ENCODE measurements around the gene CD200R1.
A peak's percentile ranks its signal among the peaks of the same experiment; 100 is the strongest.

CD200R1 gene, protein sequence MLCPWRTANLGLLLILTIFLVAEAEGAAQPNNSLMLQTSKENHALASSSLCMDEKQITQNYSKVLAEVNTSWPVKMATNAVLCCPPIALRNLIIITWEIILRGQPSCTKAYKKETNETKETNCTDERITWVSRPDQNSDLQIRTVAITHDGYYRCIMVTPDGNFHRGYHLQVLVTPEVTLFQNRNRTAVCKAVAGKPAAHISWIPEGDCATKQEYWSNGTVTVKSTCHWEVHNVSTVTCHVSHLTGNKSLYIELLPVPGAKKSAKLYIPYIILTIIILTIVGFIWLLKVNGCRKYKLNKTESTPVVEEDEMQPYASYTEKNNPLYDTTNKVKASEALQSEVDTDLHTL

GRCh38 chr3:112974894-112975293, at the start of gene CD200R1:
TSS of gene CD200R1 (minus strand) at chr3:112975103. CDS start at chr3:112974857, 246 bp downstream.
- peak within 1 kb of the TSS; percentile 90; the same call in 1 of the 2 replicates for H3K4me3 ChIP-seq (ENCODE audit: low read length)

GRCh38 chr3:113021471-113021870, 46.6 kb upstream of the CD200R1 start:
- H3K4me3 ChIP-seq (ENCODE audit: low read length), result no peak overlapping the region
- TF ChIP-seq ZNF274 (IDR thresholded peaks at IDR 0.05; ENCODE audit: low read depth, low read length), result no peak

More at GRCh38 chr3:112974894-112975293, at the start of gene CD200R1:
- TF ChIP-seq ZNF274 (IDR thresholded peaks at IDR 0.05; ENCODE audit: low read depth, low read length), result no peak

DNA sequence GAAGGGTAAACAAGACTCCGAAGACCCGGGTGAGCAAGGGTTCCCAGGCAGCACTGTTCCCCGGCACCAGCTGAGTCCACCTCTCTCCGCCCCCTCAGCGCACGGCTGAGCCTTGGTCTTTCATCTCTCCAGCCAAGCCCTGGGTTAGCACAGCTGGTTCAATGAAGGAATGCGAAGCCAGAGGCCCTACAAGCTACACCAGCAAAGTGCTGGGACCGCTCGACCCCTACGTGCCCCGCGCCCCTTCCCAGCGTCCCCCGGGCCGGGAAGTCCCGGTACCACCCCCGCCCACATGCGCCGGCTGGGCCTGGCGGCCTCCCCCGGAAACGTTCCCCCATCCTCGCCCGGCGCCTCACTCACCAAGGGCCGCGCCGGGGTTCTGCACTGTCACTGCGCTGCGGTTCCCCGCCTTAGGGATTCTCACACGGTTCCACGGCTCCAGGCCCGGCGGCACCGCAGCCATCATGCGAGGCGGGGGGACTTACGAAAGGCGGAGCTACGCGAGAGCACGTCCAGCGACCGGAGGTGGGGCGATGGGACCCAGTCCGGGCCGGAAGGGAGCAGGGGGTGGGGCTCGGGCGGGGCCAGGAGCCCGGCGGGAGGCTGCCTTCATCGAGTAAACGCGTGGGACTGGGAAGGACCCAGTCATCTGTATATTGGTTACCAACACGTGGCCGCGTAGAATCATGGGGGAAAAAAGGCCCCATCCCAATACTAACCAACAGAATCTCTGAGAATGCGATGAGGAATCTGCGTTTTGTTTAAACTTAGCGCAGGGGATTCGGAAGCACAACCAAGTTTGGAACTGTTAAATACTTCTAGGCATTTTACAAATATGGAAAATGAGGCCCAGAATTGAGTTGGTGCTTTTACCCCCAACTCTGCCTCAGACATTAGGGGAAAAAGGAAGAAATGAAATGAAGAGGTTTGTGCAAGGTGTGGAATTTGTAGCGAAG, 44.6 kb upstream of the CD200R1 start:
- peak overlapping the region; percentile 67 for H3K4me3 ChIP-seq (ENCODE audit: low read length)
- no peak for TF ChIP-seq ZNF274 (IDR thresholded peaks at IDR 0.05; ENCODE audit: low read depth, low read length)

GRCh38 chr3:113018536-113019181, 43.8 kb upstream of the CD200R1 start:
- H3K4me3 ChIP-seq (ENCODE audit: low read length), result peak overlapping the region; percentile 67
- no peak for TF ChIP-seq ZNF274 (IDR thresholded peaks at IDR 0.05; ENCODE audit: low read depth, low read length)

DNA sequence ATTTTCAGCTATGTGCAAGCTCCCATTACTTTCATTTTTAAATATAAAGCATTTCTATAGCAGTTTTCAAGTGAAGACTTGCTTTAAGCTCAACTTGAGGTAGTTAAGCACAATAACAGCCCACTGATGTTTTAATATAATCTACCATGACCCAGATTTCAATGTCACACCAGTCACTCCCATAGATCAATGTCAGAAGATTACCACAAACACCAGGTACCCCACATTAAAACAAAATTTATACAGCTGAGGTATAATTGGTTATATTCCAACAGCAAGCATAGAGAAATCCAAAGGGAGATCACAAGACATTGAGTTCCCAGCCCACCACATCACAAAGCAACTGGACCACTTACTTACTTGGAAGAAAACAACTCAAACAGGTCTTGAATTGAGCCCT, 38.7 kb upstream of the CD200R1 start:
- H3K4me3 ChIP-seq (ENCODE audit: low read length), result no peak overlapping the region
- no peak for TF ChIP-seq ZNF274 (IDR thresholded peaks at IDR 0.05; ENCODE audit: low read depth, low read length)

- no peak for TF ChIP-seq ZNF274 (IDR thresholded peaks at IDR 0.05; ENCODE audit: low read depth, low read length)
- H3K4me3 ChIP-seq (ENCODE audit: low read length), result no peak overlapping the region
Measured at GRCh38 chr3:113008117-113008516, 33.2 kb upstream of the CD200R1 start.

DNA sequence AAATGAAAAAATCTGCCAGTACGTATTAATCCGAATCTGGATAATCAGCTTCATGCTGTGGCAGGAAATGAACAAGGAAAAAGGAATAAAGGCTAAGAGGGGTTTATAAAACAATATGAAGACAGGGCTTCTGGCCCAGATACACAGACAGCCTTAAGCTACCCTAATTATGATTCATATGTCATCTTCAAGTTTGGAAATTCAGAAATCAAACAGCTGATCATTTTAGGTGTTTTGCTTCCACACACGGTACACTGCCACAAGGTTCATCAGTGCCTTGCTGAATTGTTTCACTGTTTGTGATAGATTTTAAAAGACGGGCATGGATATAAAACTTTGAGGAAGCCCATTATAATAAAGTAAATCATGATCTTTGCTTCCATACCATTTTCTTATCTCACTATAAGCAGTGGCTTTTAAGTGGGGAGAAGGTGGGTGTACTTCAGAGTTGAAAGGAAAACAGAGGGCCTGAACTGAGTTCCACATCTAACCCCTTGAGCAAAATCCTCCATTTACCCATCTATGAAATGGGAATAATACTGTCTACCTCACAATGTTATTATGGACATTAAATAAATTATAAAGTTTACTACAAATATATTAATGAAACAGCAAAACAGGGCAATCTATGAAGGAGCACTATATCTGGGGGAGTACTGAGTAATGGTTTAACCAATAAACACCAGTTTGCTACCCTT, 31.6 kb upstream of the CD200R1 start:
- TF ChIP-seq ZNF274 (IDR thresholded peaks at IDR 0.05; ENCODE audit: low read depth, low read length), result no peak
- no peak overlapping the region for H3K4me3 ChIP-seq (ENCODE audit: low read length)

GRCh38 chr3:113005611-113006010, 30.7 kb upstream of the CD200R1 start:
- H3K4me3 ChIP-seq (ENCODE audit: low read length), result no peak overlapping the region
- no peak for TF ChIP-seq ZNF274 (IDR thresholded peaks at IDR 0.05; ENCODE audit: low read depth, low read length)

GRCh38 chr3:113002679-113003078, 27.8 kb upstream of the CD200R1 start:
- no peak overlapping the region for H3K4me3 ChIP-seq (ENCODE audit: low read length)
- no peak for TF ChIP-seq ZNF274 (IDR thresholded peaks at IDR 0.05; ENCODE audit: low read depth, low read length)

GRCh38 chr3:113002037-113002436, 27.1 kb upstream of the CD200R1 start:
- TF ChIP-seq ZNF274 (IDR thresholded peaks at IDR 0.05; ENCODE audit: low read depth, low read length), result no peak

GRCh38 chr3:113000691-113001090, 25.8 kb upstream of the CD200R1 start:
- H3K4me3 ChIP-seq (ENCODE audit: low read length), result no peak overlapping the region
- no peak for TF ChIP-seq ZNF274 (IDR thresholded peaks at IDR 0.05; ENCODE audit: low read depth, low read length)

More at GRCh38 chr3:113002037-113002436, 27.1 kb upstream of the CD200R1 start:
- no peak overlapping the region for H3K4me3 ChIP-seq (ENCODE audit: low read length)

DNA sequence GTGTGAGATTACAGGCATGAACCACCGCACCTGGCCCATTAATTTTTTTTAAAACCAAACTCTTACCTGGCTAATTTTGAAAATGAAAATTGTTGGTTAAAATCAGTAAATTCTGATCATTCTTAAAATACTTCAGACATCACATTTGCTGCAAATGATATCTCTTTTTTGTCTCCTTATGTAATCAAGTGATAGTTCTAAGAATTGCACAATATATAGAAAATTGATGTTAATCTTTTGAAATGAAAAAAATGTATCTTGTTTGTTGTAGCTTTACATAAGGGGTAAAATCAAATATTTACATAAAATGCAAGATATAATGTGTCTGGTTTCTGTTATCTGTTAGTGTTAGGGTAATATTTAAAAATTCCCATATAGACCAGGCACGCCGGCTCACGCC, 20.9 kb upstream of the CD200R1 start:
- TF ChIP-seq ZNF274 (IDR thresholded peaks at IDR 0.05; ENCODE audit: low read depth, low read length), result no peak
- H3K4me3 ChIP-seq (ENCODE audit: low read length), result no peak overlapping the region
